ENCODE results near the gene ITPKA.

The ITPKA gene

GRCh38 chr15:41511331-41511898 is 17.7 kb downstream of the ITPKA start:
- DNase-seq (ENCODE audit: low spot score), result no peak

DNA sequence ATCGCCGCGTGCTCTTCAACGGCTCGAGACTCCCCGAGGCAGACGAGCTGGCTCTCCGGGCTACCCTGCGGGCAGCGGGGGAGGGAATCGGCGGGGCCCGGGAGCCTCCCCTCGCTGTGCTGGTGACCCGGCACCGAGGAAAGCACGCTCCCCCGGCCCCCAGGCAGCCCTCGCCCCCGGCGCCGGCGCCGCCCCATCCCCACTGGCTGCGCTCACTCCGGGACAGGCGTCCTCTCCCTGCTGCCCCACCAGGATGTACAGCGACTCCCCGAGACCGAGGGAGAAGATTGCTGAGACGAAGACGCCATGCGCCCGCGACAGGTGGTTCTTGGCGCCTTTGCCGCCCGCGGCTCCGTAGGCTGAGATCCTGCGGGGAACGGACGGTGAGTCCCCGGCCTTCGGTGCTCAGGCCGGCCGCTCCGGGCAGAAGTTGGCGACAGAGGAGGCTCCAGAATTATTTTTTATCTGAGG is 18.3 kb downstream of the ITPKA start:
- no peak for DNase-seq (ENCODE audit: low spot score)

GRCh38 chr15:41512512-41512939 is 18.9 kb downstream of the ITPKA start:
- no peak for DNase-seq (ENCODE audit: low spot score)

DNA sequence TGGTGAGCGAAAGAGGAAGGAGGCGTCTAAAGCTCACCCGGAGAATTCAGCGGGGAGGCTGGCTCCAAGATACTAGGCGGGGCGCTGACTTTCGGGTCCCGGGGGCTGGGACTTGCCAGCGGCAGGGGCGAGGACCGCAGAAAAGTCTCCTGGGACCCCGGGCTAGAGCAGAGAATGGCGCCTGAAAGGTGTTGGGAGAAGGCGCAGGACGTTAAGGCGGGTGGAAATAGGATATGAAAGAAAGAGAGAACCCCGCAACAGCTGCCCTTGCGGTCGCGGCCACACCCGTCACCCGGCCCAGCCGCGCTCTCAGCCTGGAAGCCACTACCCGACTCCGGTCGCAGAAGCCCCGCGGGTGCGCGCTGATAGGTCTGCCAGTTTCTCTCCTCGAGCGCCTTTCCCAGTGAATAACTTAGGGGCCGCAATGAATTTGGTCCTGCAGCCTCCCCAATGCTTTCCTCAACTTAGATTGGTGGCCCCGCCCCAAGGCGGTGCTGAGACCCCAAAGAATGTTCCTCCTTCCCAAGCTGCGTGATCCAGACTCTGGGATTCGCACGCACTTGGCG is 19.3 kb downstream of the ITPKA start:
- DNase-seq (ENCODE audit: low spot score), result peak; percentile 58

GRCh38 chr15:41513506-41514227 is 20.0 kb downstream of the ITPKA start, which contains the start of gene LTK:
Gene LTK, minus strand, starts transcription at chr15:41513827. Its CDS starts 118 bp downstream, at chr15:41513709.
- no peak for DNase-seq (ENCODE audit: low spot score)

DNA sequence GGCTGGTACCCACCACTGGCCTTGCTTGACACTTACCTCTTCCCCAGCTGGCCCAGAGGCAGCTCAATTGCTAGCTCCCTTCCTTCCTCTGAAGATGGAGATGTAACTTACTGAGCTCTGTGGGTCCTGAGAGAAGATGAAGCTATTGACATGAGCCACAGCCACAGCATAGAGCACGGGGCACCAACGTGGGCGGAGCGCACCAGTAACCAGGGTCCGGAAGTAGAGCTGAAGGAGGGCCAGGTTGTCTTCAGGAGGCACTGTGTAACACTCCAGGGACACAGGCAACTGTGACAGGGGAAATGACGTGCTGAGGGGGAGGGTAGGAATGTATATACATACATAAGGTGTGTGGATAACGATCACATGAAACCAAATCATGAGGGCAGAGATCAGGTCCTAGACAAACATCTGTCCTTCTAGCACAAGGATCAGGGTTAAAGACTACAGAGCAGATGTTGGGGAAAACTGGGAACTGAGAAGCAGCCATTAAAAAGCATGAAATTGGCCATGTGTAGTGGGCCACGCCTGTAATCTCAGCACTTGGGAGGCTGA is 24.3 kb downstream of the ITPKA start:
- no peak for DNase-seq (ENCODE audit: low spot score)

- no peak for DNase-seq (ENCODE audit: low spot score)
Observed at GRCh38 chr15:41520636-41521035, 27.0 kb downstream of the ITPKA start.

DNA sequence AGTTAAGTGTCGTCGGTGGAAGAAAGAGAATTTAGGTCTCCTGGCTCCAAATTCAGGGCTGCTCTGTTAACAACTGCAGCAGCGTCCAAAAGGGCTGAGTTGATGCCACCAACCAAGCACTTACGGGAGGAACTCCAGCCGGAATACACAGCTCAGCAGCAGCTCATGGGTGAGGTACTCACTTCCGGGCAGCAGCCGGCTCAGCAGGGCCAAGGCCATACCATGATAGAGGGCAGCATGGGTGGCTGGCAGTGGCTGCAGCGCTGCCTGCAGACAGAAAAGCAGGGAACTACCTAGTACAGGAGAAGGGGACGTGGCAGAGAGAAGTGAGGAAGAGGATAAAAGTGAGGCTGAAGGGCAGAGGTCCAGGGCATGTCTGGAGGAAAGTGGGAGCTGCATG is 27.9 kb downstream of the ITPKA start:
- DNase-seq (ENCODE audit: low spot score), result no peak

- DNase-seq (ENCODE audit: low spot score), result no peak
Observed at GRCh38 chr15:41523097-41523496, 29.4 kb downstream of the ITPKA start.

- DNase-seq (ENCODE audit: low spot score), result no peak
Observed at GRCh38 chr15:41530363-41530956, 36.8 kb downstream of the ITPKA start.

DNA sequence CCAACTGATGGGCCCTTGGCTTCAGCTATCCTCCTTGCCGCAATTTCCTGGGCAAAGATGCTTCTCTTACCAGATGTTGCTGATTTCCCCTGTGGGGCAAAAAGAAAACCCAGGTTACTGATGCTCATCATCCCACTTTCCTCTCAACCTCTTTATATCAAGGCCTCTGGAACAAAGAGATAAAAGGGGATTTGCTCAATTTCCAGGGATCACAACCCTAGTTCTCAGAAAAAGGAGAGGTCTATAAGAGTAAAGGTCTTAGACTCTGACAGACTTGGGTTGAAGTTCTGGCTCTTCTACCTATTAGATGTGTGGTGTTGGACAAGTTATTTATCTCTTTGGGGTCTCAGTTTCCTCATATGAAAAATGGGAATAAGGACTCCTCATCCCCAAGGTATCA is 41.9 kb downstream of the ITPKA start:
- DNase-seq (ENCODE audit: low spot score), result no peak

DNA sequence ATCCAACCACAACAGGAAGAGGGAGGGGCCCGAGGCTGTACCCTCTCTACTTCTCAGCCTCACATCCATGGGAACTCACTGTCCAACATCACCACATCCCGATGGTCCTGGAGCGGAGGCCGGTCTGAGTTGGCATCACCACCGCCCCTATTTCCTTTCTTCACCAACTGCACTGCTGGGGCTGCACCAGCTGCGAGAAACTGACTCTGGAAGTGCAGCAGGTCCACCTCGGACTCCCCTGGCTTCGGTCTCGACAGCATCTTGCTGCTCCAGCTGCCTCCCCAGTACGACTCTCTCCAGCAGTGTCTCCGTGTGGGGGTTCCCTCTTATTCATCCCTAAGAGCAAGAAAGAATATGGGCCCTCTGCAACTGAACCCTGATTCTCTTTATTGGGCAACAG is 43.2 kb downstream of the ITPKA start:
- no peak for DNase-seq (ENCODE audit: low spot score)

- no peak for DNase-seq (ENCODE audit: low spot score)
Observed at GRCh38 chr15:41543521-41543870, 49.8 kb downstream of the ITPKA start.

- no peak for DNase-seq (ENCODE audit: low spot score)
Observed at GRCh38 chr15:41544650-41545015, 51.0 kb downstream of the ITPKA start.

DNA sequence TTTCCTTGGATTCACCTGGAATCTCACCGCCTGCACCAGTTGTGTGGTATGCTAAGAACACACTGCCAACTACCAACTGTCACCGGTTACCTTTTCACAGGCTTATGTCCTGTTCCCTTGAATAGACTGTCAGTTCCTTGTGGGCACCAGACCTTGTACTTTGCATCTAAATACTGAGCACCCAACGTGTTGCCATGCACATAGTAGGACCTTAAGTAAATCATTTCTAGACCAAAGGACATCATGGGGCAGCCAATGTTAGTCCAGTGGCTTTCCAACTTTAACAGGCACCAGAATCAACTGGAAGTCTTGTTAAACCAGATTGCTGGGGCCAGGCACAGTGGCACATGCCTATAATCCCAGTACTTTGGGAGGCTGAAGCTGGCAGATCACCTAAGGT is 51.5 kb downstream of the ITPKA start:
- no peak for DNase-seq (ENCODE audit: low spot score)

- DNase-seq (ENCODE audit: low spot score), result no peak
Observed at GRCh38 chr15:41546851-41547786, 53.4 kb downstream of the ITPKA start.

GRCh38 chr15:41550066-41550775 is 56.5 kb downstream of the ITPKA start:
- DNase-seq (ENCODE audit: low spot score), result no peak
